Kidney (tissue), 22 donors: ENCODE measurements around the gene SYN1. TPM values are rescaled to one million over a fixed set of nuclear protein-coding genes. Genes with fewer than 3 reads are reported as not detected.
"Not testable (repeated sequence)": the region's sequence is repeated elsewhere in the genome, so short reads cannot be mapped to it uniquely, and the experiment has no call there.

Experiments used
- DNase-seq, 5 donors: peaks; one replicate each; pipeline ENCODE4 v3.0.0-alpha.2; 2013 to 2020
- FAIRE-seq: peaks from 2 replicates; lab custom pipeline; 2012; peaks lifted over from hg19 to GRCh38; lab: Jason Lieb, UNC
- H3K27ac ChIP-seq, 2 donors: one replicate each; pipeline ENCODE4 v1.7.0; 2013; ENCODE audit warnings: low read depth in 2 of 2, low read length in 2 of 2, inconsistent platforms in 1 of 2
- H3K27me3 ChIP-seq: one replicate; pipeline ENCODE4 v1.7.1; 2013; ENCODE audit warnings: low read length, inconsistent platforms; ENCODE audit not compliant: control insufficient read depth, insufficient read depth
- H3K36me3 ChIP-seq, 3 donors: one replicate each; pipeline versions ENCODE4 v1.7.0 to v1.7.1; 2013; ENCODE audit warnings: low read length in 3 of 3, control low read depth in 1 of 3, inconsistent platforms in 1 of 3; ENCODE audit not compliant: insufficient read depth in 3 of 3, control insufficient read depth in 2 of 3
- H3K4me1 ChIP-seq, 3 donors: one replicate each; pipeline versions ENCODE4 v1.7.0 to v1.7.1; 2013; ENCODE audit warnings: low read length in 3 of 3, inconsistent platforms in 1 of 3, low read depth in 1 of 3; ENCODE audit not compliant: control insufficient read depth in 2 of 3, insufficient read depth in 2 of 3
- H3K4me3 ChIP-seq, 3 donors: one replicate each; pipeline versions ENCODE4 v1.7.0 to v1.8.1; 2013; ENCODE audit warnings: low read length in 3 of 3, control low read depth in 1 of 3, inconsistent platforms in 1 of 3
- H3K9ac ChIP-seq, 3 donors: one replicate each; pipeline versions ENCODE4 v1.7.0 to v1.7.1; 2013; ENCODE audit warnings: low read length in 3 of 3, control low read depth in 1 of 3, inconsistent platforms in 1 of 3
- H3K9me3 ChIP-seq, 3 donors: one replicate each; pipeline versions ENCODE4 v1.7.0 to v1.7.1; 2013; ENCODE audit warnings: low read length in 3 of 3, control low read depth in 1 of 3, inconsistent platforms in 1 of 3; ENCODE audit not compliant: control insufficient read depth in 2 of 3, insufficient read depth in 1 of 3
- intact Hi-C: fragments of 100-400 bp; cut with DNase I; formaldehyde crosslinking; loops from one replicate; pipeline ENCODE4 v1.11.1; 2022
- long read RNA-seq, 10 donors: library from polyadenylated mRNA in 1 of 10; unstranded in 1 of 10; transcript quantifications; one replicate each; pipeline ENCODE4 v2.0.0 and lab custom pipeline, GENCODE V29; 2021 to 2026
- polyA plus RNA-seq: library from polyadenylated mRNA; stranded (reverse); fragments of 350-450 nt; fragmentation: Illumina TruSeq; extraction: RNeasy Lipid Tissue Mini Kit (QIAGEN cat#74804); gene quantifications from one replicate; pipeline ENCODE4 v1.2.3, GENCODE V29; 2014; ENCODE audit warnings: low read depth, low replicate concordance; ENCODE audit not compliant: insufficient read depth
- total RNA-seq: library from RNA; stranded (reverse); fragmentation: NEBNext Ultra II Directional; extraction: Animal tissue kit (Norgen Biotek cat#: 25700); gene quantifications from one replicate; pipeline ENCODE4 v1.2.1, GENCODE V29; 2021
- TF ChIP-seq, protein P1 (sequence below): IDR thresholded peaks from 3 replicates; pipeline ENCODE4 v1.5.1; 2012; ENCODE audit warnings: mild to moderate bottlenecking, moderate library complexity, borderline replicate concordance; ENCODE audit not compliant: insufficient read depth; ENCODE audit errors: extremely low read depth
- donor health status: control.
- donor health status: control.
- donor health status: control.
- donor health status: control.
- donor health status: control.
- donor health status: DM: yes; HTN: yes; CAD: no.
- donor health status: Normal renal cell carcinoma (clear cell type).

SYN1 gene
- 0.85 TPM for total RNA-seq
- 0.88 TPM for polyA plus RNA-seq
- long read RNA-seq, donor 1, partial matches to known transcripts = 192 of 192 reads
- long read RNA-seq, donor 1, other reads (novel, unspliced or antisense) = 0 of 192 reads
- long read RNA-seq, donor 2, partial matches to known transcripts = 99 of 99 reads
- long read RNA-seq, donor 2, other reads (novel, unspliced or antisense) = 0 of 99 reads
- long read RNA-seq, donor 3, partial matches to known transcripts = 154 of 154 reads
- long read RNA-seq, donor 3, other reads (novel, unspliced or antisense) = 0 of 154 reads
- long read RNA-seq, donor 4, partial matches to known transcripts = 160 of 161 reads
- long read RNA-seq, donor 4, other reads (novel, unspliced or antisense) = 0 of 161 reads
- long read RNA-seq, donor 5 = 0 reads
- long read RNA-seq, donor 6, partial matches to known transcripts = 257 of 257 reads
- long read RNA-seq, donor 6, other reads (novel, unspliced or antisense) = 0 of 257 reads
- long read RNA-seq, donor 7 = 0 reads
- long read RNA-seq, donor 8, partial matches to known transcripts = 197 of 197 reads
- long read RNA-seq, donor 8, other reads (novel, unspliced or antisense) = 0 of 197 reads
- long read RNA-seq, donor 9, partial matches to known transcripts = 0 of 1 reads
- long read RNA-seq, donor 9, other reads (novel, unspliced or antisense) = 0 of 1 reads
- long read RNA-seq, donor 10, partial matches to known transcripts = 196 of 196 reads
- long read RNA-seq, donor 10, other reads (novel, unspliced or antisense) = 0 of 196 reads

DNA sequence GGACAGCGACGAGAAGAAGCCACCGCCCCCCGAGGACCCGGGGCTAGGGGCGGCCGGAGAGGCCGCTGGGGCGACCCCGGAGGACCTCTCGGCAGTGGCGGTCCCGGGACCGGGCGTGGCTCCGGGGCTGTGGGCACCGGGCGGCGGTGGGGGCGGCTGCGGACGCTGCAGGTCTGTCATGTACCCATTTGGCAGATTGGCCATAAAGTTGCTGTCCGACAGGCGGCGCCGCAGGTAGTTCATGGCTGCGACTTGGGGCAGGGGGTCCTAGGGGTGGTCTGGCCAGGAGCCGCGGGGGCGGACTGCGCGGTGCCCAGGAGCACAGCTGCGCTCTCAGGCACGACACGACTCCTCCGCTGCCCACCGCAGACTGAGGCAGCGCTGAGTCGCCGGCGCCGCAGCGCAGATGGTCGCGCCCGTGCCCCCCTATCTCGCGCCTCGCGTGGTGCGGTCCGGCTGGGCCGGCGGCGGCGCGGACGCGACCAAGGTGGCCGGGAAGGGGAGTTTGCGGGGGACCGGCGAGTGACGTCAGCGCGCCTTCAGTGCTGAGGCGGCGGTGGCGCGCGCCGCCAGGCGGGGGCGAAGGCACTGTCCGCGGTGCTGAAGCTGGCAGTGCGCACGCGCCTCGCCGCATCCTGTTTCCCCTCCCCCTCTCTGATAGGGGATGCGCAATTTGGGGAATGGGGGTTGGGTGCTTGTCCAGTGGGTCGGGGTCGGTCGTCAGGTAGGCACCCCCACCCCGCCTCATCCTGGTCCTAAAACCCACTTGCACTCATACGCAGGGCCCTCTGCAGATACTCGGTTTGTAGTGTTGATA is at the start of gene SYN1:
TSS of gene SYN1 (minus strand) at position 372 of the 817 bp plus-strand sequence. CDS start at position 243, 129 bp downstream.
- Histone ChIP-seq H3K27me3 (no peaks in the 10 kb centered on the region), H3K36me3 (no peaks in the 10 kb centered on the region), H3K4me1 (no peaks in the 10 kb centered on the region), H3K4me3 (no peak within 1 kb of the TSS), H3K9ac (no peak within 1 kb of the TSS), H3K27ac (no peak within 1 kb of the TSS), H3K9me3 (no peaks in the 10 kb centered on the region)
- intact Hi-C loops = no loop called here
- TF ChIP-seq, protein P1, sequence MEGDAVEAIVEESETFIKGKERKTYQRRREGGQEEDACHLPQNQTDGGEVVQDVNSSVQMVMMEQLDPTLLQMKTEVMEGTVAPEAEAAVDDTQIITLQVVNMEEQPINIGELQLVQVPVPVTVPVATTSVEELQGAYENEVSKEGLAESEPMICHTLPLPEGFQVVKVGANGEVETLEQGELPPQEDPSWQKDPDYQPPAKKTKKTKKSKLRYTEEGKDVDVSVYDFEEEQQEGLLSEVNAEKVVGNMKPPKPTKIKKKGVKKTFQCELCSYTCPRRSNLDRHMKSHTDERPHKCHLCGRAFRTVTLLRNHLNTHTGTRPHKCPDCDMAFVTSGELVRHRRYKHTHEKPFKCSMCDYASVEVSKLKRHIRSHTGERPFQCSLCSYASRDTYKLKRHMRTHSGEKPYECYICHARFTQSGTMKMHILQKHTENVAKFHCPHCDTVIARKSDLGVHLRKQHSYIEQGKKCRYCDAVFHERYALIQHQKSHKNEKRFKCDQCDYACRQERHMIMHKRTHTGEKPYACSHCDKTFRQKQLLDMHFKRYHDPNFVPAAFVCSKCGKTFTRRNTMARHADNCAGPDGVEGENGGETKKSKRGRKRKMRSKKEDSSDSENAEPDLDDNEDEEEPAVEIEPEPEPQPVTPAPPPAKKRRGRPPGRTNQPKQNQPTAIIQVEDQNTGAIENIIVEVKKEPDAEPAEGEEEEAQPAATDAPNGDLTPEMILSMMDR = peak; percentile 43
- FAIRE-seq (no peak), DNase-seq (peak; percentile 83 to 95 (median 90))

DNA sequence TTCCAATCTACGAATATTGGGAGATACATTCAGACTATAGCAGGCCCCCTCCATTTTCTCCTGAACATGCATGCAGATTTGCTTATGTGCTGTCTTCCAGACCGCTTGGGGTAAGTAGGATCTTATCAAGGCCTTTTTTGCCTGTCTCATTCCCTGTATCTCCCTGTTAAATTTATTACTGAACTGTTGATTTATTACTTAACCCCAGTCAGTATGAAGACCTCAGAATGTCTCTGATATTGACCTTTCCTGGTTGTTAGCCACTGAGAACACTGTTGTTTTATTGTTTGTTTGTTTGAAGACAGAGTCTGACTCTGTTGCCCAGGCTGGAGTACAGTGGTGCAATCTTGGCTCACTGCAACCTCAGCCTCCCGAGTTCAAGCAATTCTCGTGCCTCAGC is 46.1 kb upstream of the SYN1 start:
- H3K36me3 ChIP-seq, H3K27me3 ChIP-seq, H3K9me3 ChIP-seq, H3K4me1 ChIP-seq, H3K27ac ChIP-seq, H3K4me3 ChIP-seq, H3K9ac ChIP-seq, DNase-seq, intact Hi-C loops, FAIRE-seq: not testable (repeated sequence)

DNA sequence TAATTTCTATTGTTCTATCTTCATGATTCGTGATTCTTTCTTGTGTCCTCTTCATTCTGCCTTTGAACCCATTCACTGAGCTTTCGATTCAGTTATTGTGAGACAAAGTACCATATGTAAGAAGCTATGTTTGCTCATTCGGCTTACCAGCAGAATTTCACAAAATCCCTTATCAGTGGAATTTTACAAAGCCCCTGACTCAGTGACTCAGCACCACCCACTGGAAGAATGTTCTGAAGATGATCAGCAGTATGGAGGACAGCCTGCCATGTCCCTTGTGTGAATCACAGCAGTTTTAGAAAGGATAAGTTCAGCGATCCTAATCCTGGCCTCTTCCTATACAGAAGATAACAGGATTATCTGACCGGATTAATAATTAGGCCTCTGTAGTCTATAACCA is 45.1 kb upstream of the SYN1 start:
- Histone ChIP-seq H3K27me3 (no peaks in the 10 kb centered on the region), H3K4me1 (no peaks in the 10 kb centered on the region), H3K36me3 (no peaks in the 10 kb centered on the region), H3K4me3 (no peak overlapping the region), H3K27ac (no peak overlapping the region), H3K9ac (no peak overlapping the region), H3K9me3 (no peaks in the 10 kb centered on the region)
- no peak for FAIRE-seq
- no peak for DNase-seq
- TF ChIP-seq, protein P1 = no peak
- intact Hi-C loops = no loop called here
